Measurements from ENCODE around the gene MARCHF6.

- TF ChIP-seq POLR2AphosphoS5 (IDR thresholded peaks at IDR 0.05; ENCODE audit: low read depth, low read length) (no peak), POLR2A (IDR thresholded peaks at IDR 0.05; ENCODE audit: low read depth, low read length) (no peak)
Observed at GRCh38 chr5:10363519-10364185, 10.2 kb downstream of the MARCHF6 start.
